OCI-LY7 (cell line): ENCODE data around the gene TRAPPC3L. TPM values are rescaled to one million over a fixed set of nuclear protein-coding genes. Genes with fewer than 3 reads are reported as not detected.

Experiments
- BruUV-seq: library from RNA; stranded (reverse); fragments of 400-500 nt; replicated peaks from 2 replicates; lab custom pipeline; 2021; lab: Mats Ljungman, UMichigan
- CTCF ChIA-PET: fragments of 300-600 bp; sonication (Branson Sonifier 250); formaldehyde crosslinking; loops from one replicate; lab custom pipeline; 2022; ENCODE audit warnings: antibody characterized with exemption; ENCODE audit not compliant: unreplicated experiment; lab: Charles Lee
- POLR2A ChIA-PET: fragments of 300-600 bp; sonication (Branson Sonifier 250); formaldehyde crosslinking; loops from one replicate; lab custom pipeline; 2022; ENCODE audit warnings: antibody characterized with exemption; lab: Charles Lee
- DNase-seq: peaks from one replicate; pipeline ENCODE4 v3.0.0-alpha.2; 2015; ENCODE audit warnings: low spot score
- H2AFZ ChIP-seq: fragments of 200-600 bp; sonication (generic), shearing (Covaris generic); 2 replicates; pipeline ENCODE4 v1.6.1; 2014; ENCODE audit warnings: mild to moderate bottlenecking, antibody characterized with exemption, low read length, moderate library complexity
- H3K27ac ChIP-seq: fragments of 200-600 bp; sonication (generic); 2 replicates; pipeline ENCODE4 v1.5.1; 2014; ENCODE audit warnings: mixed run types, low read depth, mild to moderate bottlenecking, moderate library complexity, low read length, inconsistent platforms; ENCODE audit not compliant: poor library complexity, severe bottlenecking
- H3K36me3 ChIP-seq: fragments of 200-600 bp; sonication (generic); 2 replicates; pipeline ENCODE4 v1.6.1; 2014; ENCODE audit warnings: mild to moderate bottlenecking, antibody characterized with exemption, low read length, moderate library complexity, mixed read lengths; ENCODE audit not compliant: insufficient read depth
- H3K4me1 ChIP-seq: fragments of 200-600 bp; sonication (generic); 2 replicates; pipeline ENCODE4 v1.5.1; 2014; ENCODE audit warnings: mild to moderate bottlenecking, low read length; ENCODE audit not compliant: insufficient read depth, poor library complexity, severe bottlenecking
- H3K4me2 ChIP-seq: fragments of 200-600 bp; sonication (generic); 2 replicates; pipeline ENCODE4 v1.6.1; 2014; ENCODE audit warnings: mild to moderate bottlenecking, low read length
- H3K4me3 ChIP-seq: fragments of 200-600 bp; sonication (generic); 2 replicates; pipeline ENCODE4 v1.5.1; 2014; ENCODE audit warnings: mild to moderate bottlenecking, low read depth, low read length; ENCODE audit not compliant: poor library complexity, severe bottlenecking
- H3K79me2 ChIP-seq: fragments of 200-600 bp; sonication (generic); 2 replicates; pipeline ENCODE4 v1.6.1; 2016; ENCODE audit warnings: low read depth, mild to moderate bottlenecking, low read length, moderate library complexity, mixed read lengths; ENCODE audit not compliant: insufficient read depth
- H3K9me2 ChIP-seq: fragments of 200-600 bp; sonication (generic); 2 replicates; pipeline ENCODE4 v1.6.1; 2016; ENCODE audit warnings: mild to moderate bottlenecking, low read length, mixed read lengths; ENCODE audit not compliant: insufficient read depth
- H3K9me3 ChIP-seq: fragments of 200-600 bp; sonication (generic); 2 replicates; pipeline ENCODE4 v1.6.1; 2014; ENCODE audit warnings: mild to moderate bottlenecking, mixed run types, low read length, mixed read lengths
- H4K20me1 ChIP-seq: fragments of 200-600 bp; sonication (generic); 2 replicates; pipeline ENCODE4 v1.6.1; 2014; ENCODE audit warnings: mild to moderate bottlenecking, antibody characterized with exemption, low read length, moderate library complexity, mixed read lengths; ENCODE audit not compliant: insufficient read depth
- EZH2phosphoT487 ChIP-seq: fragments of 200-600 bp; sonication (generic); IDR thresholded peaks from 2 replicates; pipeline ENCODE4 v1.6.1; 2018; ENCODE audit warnings: low read depth, borderline replicate concordance, mild to moderate bottlenecking, mixed run types, antibody characterized with exemption, low read length, moderate library complexity, mixed read lengths
- intact Hi-C: fragments of 100-400 bp; cut with micrococcal nuclease; formaldehyde crosslinking; loops from one replicate; pipeline ENCODE4 v1.10.0; 2022; ENCODE audit not compliant: unreplicated experiment
- total RNA-seq, 2 experiments: library from RNA; depleted of rRNA in 1 of 2; stranded (reverse); fragments of >200 nt in 1 of 2; shearing (Covaris generic) in 1 of 2; gene quantifications; 2 replicates each; pipeline ENCODE4 v1.2.3, GENCODE V29; 2014 to 2022
- TF ChIP-seq, protein P1 (sequence below): fragments of 200-600 bp; sonication (generic); conservative IDR thresholded peaks from 2 replicates; pipeline ENCODE4 v1.5.1; 2014; ENCODE audit warnings: mild to moderate bottlenecking, antibody characterized with exemption, low read length, moderate library complexity, mixed read lengths

TRAPPC3L gene
- total RNA-seq, 2 experiments from 2014 or later: not detected

DNA sequence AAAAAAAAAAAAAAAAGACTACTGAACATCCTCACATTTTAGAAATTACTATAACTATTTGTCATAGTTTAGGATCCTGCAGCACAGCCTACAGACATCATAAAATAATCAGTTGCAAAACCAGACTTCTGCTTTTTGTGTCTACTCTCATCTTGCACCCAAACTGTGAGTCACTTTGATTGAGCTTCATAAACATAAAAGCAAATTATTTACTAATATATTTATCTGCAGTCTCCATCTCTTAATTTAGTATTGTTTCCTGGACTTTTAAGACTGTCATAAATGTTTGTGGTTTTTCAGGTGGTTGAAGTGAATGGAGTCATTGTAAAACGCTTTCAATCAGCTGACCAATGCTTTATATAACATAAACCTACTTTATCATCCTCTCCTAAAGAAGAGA lies 99.1 kb downstream of the TRAPPC3L start:
- TF ChIP-seq EZH2phosphoT487: no peak
- TF ChIP-seq, protein P1, sequence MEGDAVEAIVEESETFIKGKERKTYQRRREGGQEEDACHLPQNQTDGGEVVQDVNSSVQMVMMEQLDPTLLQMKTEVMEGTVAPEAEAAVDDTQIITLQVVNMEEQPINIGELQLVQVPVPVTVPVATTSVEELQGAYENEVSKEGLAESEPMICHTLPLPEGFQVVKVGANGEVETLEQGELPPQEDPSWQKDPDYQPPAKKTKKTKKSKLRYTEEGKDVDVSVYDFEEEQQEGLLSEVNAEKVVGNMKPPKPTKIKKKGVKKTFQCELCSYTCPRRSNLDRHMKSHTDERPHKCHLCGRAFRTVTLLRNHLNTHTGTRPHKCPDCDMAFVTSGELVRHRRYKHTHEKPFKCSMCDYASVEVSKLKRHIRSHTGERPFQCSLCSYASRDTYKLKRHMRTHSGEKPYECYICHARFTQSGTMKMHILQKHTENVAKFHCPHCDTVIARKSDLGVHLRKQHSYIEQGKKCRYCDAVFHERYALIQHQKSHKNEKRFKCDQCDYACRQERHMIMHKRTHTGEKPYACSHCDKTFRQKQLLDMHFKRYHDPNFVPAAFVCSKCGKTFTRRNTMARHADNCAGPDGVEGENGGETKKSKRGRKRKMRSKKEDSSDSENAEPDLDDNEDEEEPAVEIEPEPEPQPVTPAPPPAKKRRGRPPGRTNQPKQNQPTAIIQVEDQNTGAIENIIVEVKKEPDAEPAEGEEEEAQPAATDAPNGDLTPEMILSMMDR: no peak
- H3K4me1 ChIP-seq: no peaks in the 10 kb centered on the region
- no peak for DNase-seq
- BruUV-seq: no TSS peak
- H3K4me2 ChIP-seq: no peak overlapping the region
- no peaks in the 10 kb centered on the region for H3K9me3 ChIP-seq
- H3K36me3 ChIP-seq: no peaks in the 10 kb centered on the region
- ChIA-PET POLR2A (interaction anchor here (0.6 to 1.6 kb wide), 8 partner anchors 10 to 192 kb away, joined by 3 to 8 read pairs (median 4); partner anchors contain the start of gene TSPYL4), CTCF (no interaction called here)
- no peak overlapping the region for H3K4me3 ChIP-seq
- no peaks in the 10 kb centered on the region for H4K20me1 ChIP-seq
- no peak overlapping the region for H3K27ac ChIP-seq
- intact Hi-C loops: no loop called here
- H3K9me2 ChIP-seq: peaks cover 5% of the 10 kb centered on the region; the same call in 1 of the 2 replicates
- H2AFZ ChIP-seq: no peak overlapping the region
- H3K79me2 ChIP-seq: no peaks in the 10 kb centered on the region

- no peak overlapping the region for H3K27ac ChIP-seq
- H3K79me2 ChIP-seq: no peaks in the 10 kb centered on the region
- H3K4me2 ChIP-seq: no peak overlapping the region
- no peak for DNase-seq
- peaks cover 5% of the 10 kb centered on the region; the same call in 1 of the 2 replicates for H3K9me2 ChIP-seq
- H3K9me3 ChIP-seq: no peaks in the 10 kb centered on the region
- H2AFZ ChIP-seq: no peak overlapping the region
- ChIA-PET POLR2A (interaction anchor here (1.0 to 1.4 kb wide), 3 partner anchors 34 to 115 kb away, joined by 3 to 5 read pairs (median 3); no protein-coding TSS in a partner anchor), CTCF (interaction anchor here (0.5 to 0.6 kb wide), 2 partner anchors 307 to 344 kb away, joined by 3 to 7 read pairs; partner anchors contain the start of gene NT5DC1)
- H3K36me3 ChIP-seq: no peaks in the 10 kb centered on the region
- H4K20me1 ChIP-seq: no peaks in the 10 kb centered on the region
- H3K4me3 ChIP-seq: no peak overlapping the region
- BruUV-seq: no TSS peak
- no peaks in the 10 kb centered on the region for H3K4me1 ChIP-seq
- intact Hi-C loops: loop anchor here (2.0 kb wide), 1 partner anchor 14 kb away; no protein-coding TSS in a partner anchor
- no peak for TF ChIP-seq EZH2phosphoT487
- TF ChIP-seq, protein P1: no peak
Measured at GRCh38 chr6:116445102-116445501, 100.4 kb downstream of the TRAPPC3L start.

Other genes with a start within 250 kb of the TRAPPC3L start
- gene DSE, start 174.7 kb downstream of the TRAPPC3L start, total RNA-seq (2014; rRNA removed; shearing (Covaris generic)): 3.9 and 5.3 TPM in 2 replicates
- gene DSE, start 174.7 kb downstream of the TRAPPC3L start, total RNA-seq (2022): 6.2 and 7.6 TPM in 2 replicates
- gene CALHM6, start 84.3 kb downstream of the TRAPPC3L start, total RNA-seq (2014; rRNA removed; shearing (Covaris generic)): not detected in 2 replicates
- gene CALHM6, start 84.3 kb downstream of the TRAPPC3L start, total RNA-seq (2022): 0.79 and 1.8 TPM in 2 replicates
- gene CALHM5, start 34.0 kb downstream of the TRAPPC3L start, total RNA-seq (2014; rRNA removed; shearing (Covaris generic)): not detected in 2 replicates
- not detected in 2 replicates for gene CALHM5, start 34.0 kb downstream of the TRAPPC3L start, total RNA-seq (2022)
- not detected in 2 replicates for gene CALHM4, start 8.1 kb upstream of the TRAPPC3L start, total RNA-seq (2014; rRNA removed; shearing (Covaris generic))
- gene CALHM4, start 8.1 kb upstream of the TRAPPC3L start, total RNA-seq (2022): not detected in 2 replicates
- 23.0 and 33.4 TPM in 2 replicates for gene RWDD1, start 25.8 kb upstream of the TRAPPC3L start, total RNA-seq (2014; rRNA removed; shearing (Covaris generic))
- gene RWDD1, start 25.8 kb upstream of the TRAPPC3L start, total RNA-seq (2022): 36.5 and 38.2 TPM in 2 replicates
- 0.15 and 0.16 TPM in 2 replicates for gene RSPH4A, start 70.8 kb upstream of the TRAPPC3L start, total RNA-seq (2014; rRNA removed; shearing (Covaris generic))
- gene RSPH4A, start 70.8 kb upstream of the TRAPPC3L start, total RNA-seq (2022): not detected in 2 replicates
- gene ZUP1, start 123.1 kb upstream of the TRAPPC3L start, total RNA-seq (2014; rRNA removed; shearing (Covaris generic)): 17.8 and 18.0 TPM in 2 replicates
- 20.9 and 26.8 TPM in 2 replicates for gene ZUP1, start 123.1 kb upstream of the TRAPPC3L start, total RNA-seq (2022)
- gene KPNA5, start 135.5 kb upstream of the TRAPPC3L start, total RNA-seq (2014; rRNA removed; shearing (Covaris generic)): 10.3 and 12.4 TPM in 2 replicates
- gene KPNA5, start 135.5 kb upstream of the TRAPPC3L start, total RNA-seq (2022): 12.6 and 14.6 TPM in 2 replicates
- not detected in 2 replicates for gene FAM162B, start 220.0 kb upstream of the TRAPPC3L start, total RNA-seq (2014; rRNA removed; shearing (Covaris generic))
- gene FAM162B, start 220.0 kb upstream of the TRAPPC3L start, total RNA-seq (2022): not detected in 2 replicates